ENCODE data around the gene KIAA1217. TPM values are rescaled to one million over a fixed set of nuclear protein-coding genes. Genes with fewer than 3 reads are reported as not detected.

Gene KIAA1217
- total RNA-seq, 1 experiment from 2014 or later: 18.6 TPM

DNA sequence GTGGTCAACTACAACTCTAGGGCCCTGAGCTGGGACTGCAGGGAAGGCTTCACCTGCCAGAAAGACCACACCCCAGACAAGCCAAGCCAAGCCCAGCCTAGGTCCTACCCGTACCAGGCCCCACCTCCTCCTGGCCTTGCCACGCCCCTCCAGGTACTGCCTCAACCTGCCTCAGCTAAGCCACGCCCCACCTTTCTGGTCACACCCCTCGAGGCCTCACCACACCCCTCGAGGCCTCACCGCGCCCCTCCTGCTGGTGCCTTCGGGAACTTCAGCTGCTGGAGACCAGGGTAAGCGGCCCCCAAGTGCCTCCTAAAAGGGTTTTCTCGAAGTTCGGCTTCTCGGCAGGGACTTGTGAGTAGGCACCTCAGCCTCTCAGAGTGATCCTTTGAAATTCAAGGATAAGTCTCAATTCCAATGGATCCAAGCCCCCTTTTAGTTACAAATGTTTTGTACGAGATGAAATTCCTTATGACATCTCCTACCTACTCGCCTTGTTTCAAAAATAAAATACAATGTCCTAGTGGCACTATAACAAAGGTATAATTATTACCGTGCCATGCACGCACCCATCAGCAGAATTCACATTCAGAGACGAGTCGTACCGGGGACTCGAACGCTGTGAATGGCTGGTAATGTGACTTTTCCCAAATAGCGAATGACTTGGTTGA, 343.5 kb downstream of the KIAA1217 start:
- Histone ChIP-seq H3K23me2 (ENCODE audit: insufficient read length, low read depth, low read length, poor library complexity, severe bottlenecking) (no peaks in the 10 kb centered on the region), H4K8ac (replicated peaks; ENCODE audit: insufficient read length, low read depth, low read length) (no peak overlapping the region), H2AK5ac (ENCODE audit: insufficient read length, low read length) (no peak overlapping the region), H3K27me3 (ENCODE audit: insufficient read depth, low read length) (no peaks in the 10 kb centered on the region), H2BK5ac (ENCODE audit: insufficient read length, low read length) (no peak overlapping the region), H4K20me1 (ENCODE audit: control insufficient read depth, insufficient read depth, insufficient read length) (no peaks in the 10 kb centered on the region), H2BK15ac (ENCODE audit: low read depth, low read length) (no peak overlapping the region), H3K56ac (ENCODE audit: insufficient read length, low read depth, low read length) (no peak overlapping the region), H2BK12ac (ENCODE audit: insufficient read length, low read depth, low read length) (no peak overlapping the region), H3K27ac (ENCODE audit: insufficient read length, low read depth, low read length) (no peak overlapping the region), H3K14ac (ENCODE audit: insufficient read depth, low read length) (no peak overlapping the region), H3T11ph (ENCODE audit: low read length) (no peak overlapping the region), H3K79me2 (ENCODE audit: insufficient read depth, low read length) (no peaks in the 10 kb centered on the region), H3K4me1 (ENCODE audit: insufficient read depth, low read length) (no peaks in the 10 kb centered on the region), H4K5ac (ENCODE audit: insufficient read length, low read depth, low read length) (no peak overlapping the region), H3K4ac (ENCODE audit: low read depth, low read length) (no peak overlapping the region), H2BK120ac (ENCODE audit: low read depth, low read length, poor library complexity, severe bottlenecking) (no peak overlapping the region), H3K79me1 (ENCODE audit: insufficient read depth, low read depth, low read length, poor library complexity, severe bottlenecking) (no peaks in the 10 kb centered on the region), H2AFZ (ENCODE audit: low read length) (no peak overlapping the region), H3K9me3 (ENCODE audit: control insufficient read depth, low read depth, low read length) (no peaks in the 10 kb centered on the region), H3K18ac (ENCODE audit: insufficient read length, low read depth, low read length) (no peak overlapping the region), H3K9ac (ENCODE audit: extremely low read depth, insufficient read length, low read length) (no peak overlapping the region), H4K91ac (ENCODE audit: insufficient read length, low read depth, low read length) (no peak overlapping the region), H3K23ac (ENCODE audit: insufficient read length, low read depth, low read length) (no peak overlapping the region), H2BK20ac (ENCODE audit: low read depth, low read length, poor library complexity, severe bottlenecking) (no peak overlapping the region), H3K4me2 (ENCODE audit: insufficient read depth, insufficient read length, low read length) (no peak overlapping the region)
- H3K36me3 Mint-ChIP-seq (ENCODE audit: insufficient read depth in 1 of 3, low read depth in 3 of 3): no peaks in the 10 kb centered on the region
- H3K4me3 Mint-ChIP-seq: no peak overlapping the region
- H3K27ac Mint-ChIP-seq: no peak overlapping the region
- peaks cover 25 to 27% of the 10 kb centered on the region in 2 experiments for H3K4me1 Mint-ChIP-seq
- WGBS (ENCODE audit: extremely low coverage, insufficient read length, low lambda C conversion rate): no CpG with 5 or more reads among the region's 22 CpGs
- H3K27me3 Mint-ChIP-seq (ENCODE audit: low read depth): peaks cover 9% of the 10 kb centered on the region
- peak; percentile 99 for DNase-seq
- no peaks in the 10 kb centered on the region for H3K9me3 Mint-ChIP-seq
- TF ChIP-seq, protein P1, sequence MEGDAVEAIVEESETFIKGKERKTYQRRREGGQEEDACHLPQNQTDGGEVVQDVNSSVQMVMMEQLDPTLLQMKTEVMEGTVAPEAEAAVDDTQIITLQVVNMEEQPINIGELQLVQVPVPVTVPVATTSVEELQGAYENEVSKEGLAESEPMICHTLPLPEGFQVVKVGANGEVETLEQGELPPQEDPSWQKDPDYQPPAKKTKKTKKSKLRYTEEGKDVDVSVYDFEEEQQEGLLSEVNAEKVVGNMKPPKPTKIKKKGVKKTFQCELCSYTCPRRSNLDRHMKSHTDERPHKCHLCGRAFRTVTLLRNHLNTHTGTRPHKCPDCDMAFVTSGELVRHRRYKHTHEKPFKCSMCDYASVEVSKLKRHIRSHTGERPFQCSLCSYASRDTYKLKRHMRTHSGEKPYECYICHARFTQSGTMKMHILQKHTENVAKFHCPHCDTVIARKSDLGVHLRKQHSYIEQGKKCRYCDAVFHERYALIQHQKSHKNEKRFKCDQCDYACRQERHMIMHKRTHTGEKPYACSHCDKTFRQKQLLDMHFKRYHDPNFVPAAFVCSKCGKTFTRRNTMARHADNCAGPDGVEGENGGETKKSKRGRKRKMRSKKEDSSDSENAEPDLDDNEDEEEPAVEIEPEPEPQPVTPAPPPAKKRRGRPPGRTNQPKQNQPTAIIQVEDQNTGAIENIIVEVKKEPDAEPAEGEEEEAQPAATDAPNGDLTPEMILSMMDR (conservative IDR thresholded peaks at IDR 0.05): peak; percentile 75

All from H9 (cell line).